ENCODE measurements around the gene LMX1B. TPM values are rescaled to one million over a fixed set of nuclear protein-coding genes. Genes with fewer than 3 reads are reported as not detected.

LMX1B gene
- polyA plus RNA-seq, 1 donor, result 0.80 TPM

Other genes with a start within 250 kb of the LMX1B start
- gene ZBTB43, start 191.1 kb downstream of the LMX1B start, polyA plus RNA-seq (ENCODE audit: insufficient read length), result 15.9 TPM
- gene ZBTB34, start 246.7 kb downstream of the LMX1B start, polyA plus RNA-seq (ENCODE audit: insufficient read length), result 10.1 TPM

Measured in forelimb muscle (tissue), 1 donor.